Colon (tissue), 2 donors: ENCODE results near the gene LIX1L.

ENCODE experiments used
- FAIRE-seq: peaks from 2 replicates; lab custom pipeline; 2012; peaks lifted over from hg19 to GRCh38; lab: Jason Lieb, UNC
- donor health status: control.
- donor health status: control.

LIX1L gene

DNA sequence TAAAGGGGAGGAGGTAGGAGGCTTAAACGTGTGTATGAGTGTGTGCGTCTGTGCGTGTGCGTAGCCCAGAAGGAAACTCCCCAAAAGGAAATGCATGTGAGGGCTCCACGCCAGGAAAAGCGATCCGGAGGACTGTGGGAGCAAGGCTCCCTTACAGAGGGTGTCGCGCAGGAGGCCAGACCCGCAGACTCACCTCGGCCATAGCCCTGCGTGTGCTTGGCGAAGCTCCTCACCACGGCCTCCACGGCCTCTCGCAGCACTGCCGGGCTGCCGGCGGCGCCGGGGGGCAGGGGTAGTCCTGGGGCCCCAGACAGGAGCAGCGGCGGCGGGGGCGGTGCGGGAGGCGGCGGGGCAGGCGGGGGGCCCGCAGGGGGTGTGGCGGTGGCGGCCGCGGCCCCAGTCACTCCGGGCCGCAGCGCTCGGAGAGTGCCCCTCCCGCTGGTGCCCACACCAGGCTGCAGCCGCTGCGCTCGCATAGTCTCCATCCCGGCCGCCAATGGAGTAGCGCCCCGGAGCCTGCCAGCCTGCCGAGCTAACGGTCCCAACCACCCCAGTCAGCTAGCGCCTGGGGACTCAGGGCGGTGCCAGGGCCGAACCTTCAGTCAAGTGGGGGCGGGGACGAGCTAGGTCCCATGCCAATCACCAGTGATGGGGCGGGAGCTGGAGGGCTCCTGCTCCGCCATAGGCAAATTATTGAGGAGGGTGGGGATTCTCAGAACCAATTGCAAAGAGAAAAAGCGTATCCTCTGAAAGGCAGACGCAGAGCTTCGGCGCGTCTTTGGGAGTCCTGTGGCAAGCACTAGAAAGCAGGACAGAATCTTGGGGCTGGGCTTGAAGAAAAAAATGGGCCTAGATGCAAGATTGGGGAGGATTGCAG, at the start of gene LIX1L:
TSS of gene LIX1L (minus strand) at position 575 of the 877 bp plus-strand sequence. CDS start at position 485, 90 bp downstream.
- no peak for FAIRE-seq

DNA sequence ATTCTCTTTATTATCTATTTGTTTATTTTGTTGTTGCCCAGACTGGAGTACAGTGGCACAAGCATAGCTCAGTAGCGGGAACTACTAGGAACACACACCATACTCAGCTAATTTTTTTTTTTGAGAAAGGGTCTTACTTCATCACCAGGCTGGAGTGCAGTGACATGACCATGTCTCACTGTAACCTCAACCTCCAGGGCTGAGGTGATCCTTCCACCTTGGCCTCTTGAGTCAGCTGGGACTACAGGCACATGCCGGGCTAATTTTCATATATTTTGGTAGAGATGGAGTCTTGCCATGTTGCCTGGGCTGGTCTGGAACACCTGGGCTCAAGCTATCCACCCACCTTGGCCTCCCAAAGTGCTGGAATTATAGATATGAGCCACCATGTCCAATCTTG, 43.9 kb upstream of the LIX1L start:
- no peak for FAIRE-seq

- no peak for FAIRE-seq
These were observed 41.7 kb upstream of the LIX1L start for GRCh38 chr1:145999321-146000024.

- no peak for FAIRE-seq
These were observed 39.9 kb upstream of the LIX1L start for GRCh38 chr1:145997718-145998023.

DNA sequence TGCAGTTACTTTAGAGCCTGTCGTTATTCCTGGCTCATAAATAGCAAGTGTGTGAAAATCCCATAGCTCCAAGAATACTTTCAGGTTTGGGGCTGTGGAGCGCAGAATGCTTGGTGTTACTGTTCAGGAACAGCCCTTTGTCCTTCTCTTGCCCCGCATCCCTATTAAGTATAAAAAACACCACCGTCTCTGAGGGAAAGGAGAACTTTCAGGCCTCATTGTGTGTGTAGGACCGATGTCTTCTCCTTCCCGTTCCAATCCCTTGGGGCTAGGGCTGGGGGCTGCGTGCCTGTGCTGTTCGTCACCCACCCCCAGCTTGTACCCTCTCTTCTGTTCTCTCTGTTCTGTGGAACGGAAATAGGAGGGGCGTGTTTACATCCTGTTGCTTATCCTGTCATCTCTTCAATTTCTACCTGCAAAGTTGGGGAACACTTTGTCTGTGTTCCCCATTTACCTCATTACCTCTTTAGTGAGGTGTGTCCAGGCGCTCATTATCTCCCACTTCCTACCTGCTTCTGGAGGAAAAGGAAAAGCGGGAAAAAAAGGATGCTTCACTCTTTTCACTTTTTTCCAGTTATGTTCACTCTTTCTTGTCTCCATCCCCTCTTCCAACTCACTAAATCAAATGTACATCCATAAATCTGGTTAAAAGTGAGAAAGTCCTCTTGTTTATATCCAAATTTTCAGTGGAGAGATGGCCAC, 39.4 kb upstream of the LIX1L start:
- FAIRE-seq: no peak

- FAIRE-seq: no peak
These were observed 38.7 kb upstream of the LIX1L start, which contains the start of gene TXNIP for GRCh38 chr1:145996433-145997015. Gene TXNIP (minus strand): TSS chr1:145996579. CDS start chr1:145996266, 313 bp downstream.

GRCh38 chr1:145995964-145996432, 38.2 kb upstream of the LIX1L start:
- FAIRE-seq: no peak

DNA sequence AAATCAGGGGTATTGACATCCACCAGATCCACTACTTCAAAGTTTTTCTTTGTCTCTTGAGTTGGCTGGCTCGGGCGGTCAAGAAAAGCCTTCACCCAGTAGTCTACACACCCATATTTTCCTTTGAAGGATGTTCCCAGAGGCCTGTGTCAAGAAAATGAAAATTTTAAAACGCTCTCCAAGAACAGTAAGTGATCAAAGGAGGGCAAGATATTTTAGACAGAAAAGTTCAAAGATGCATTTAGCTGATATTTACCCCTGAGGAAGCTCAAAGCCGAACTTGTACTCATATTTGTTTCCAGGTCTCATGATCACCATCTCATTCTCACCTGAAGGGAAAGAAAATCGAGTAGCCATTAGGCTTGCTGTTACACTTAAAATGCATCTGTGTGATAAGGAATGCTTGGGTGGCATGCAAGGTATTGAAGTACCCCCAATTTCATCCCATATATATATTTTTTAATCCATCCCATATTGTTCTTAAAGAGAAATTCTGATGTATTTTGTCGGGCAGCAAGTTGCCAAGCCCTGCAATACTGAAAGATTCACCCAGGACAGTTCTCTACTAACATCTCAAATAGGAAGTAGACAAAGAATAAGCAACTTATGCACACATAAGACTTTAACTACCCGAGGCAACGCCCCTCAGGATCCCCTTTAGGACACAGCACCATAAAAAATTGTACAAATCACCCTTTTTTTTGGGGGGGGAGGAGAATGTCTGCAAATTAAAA, 37.5 kb upstream of the LIX1L start:
- FAIRE-seq: no peak

DNA sequence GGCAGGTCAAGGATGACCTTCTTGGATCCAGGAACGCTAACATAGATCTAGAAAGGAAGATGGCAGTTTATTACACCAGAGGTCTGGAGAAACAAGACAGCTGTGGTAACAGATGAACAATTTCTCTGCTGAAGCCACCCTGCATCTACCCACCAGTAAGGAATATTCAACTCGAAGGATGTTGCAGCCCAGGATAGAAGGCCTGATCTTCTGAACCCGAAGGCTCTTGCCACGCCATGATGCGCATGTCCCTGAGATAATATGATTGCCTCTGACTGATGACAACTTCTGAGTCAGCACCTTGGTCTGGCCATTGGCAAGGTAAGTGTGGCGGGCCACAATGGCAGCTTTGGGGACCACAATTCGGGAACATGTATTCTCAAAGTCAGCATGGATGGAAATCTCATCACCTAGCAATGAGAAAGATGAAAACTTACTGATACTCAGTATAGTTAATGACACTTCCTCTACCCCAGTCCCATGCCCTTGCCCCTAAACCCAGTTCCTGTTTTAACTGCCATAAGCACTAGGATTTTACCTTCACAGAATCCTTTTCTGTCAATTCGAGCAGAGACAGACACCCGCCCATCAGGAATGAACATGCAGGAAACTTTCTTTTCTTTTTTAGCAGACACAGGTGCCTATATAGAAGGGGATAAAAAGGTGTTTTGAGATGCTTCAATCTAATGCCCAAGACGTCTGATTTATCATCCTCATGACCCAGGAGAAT, 36.7 kb upstream of the LIX1L start:
- FAIRE-seq: no peak

DNA sequence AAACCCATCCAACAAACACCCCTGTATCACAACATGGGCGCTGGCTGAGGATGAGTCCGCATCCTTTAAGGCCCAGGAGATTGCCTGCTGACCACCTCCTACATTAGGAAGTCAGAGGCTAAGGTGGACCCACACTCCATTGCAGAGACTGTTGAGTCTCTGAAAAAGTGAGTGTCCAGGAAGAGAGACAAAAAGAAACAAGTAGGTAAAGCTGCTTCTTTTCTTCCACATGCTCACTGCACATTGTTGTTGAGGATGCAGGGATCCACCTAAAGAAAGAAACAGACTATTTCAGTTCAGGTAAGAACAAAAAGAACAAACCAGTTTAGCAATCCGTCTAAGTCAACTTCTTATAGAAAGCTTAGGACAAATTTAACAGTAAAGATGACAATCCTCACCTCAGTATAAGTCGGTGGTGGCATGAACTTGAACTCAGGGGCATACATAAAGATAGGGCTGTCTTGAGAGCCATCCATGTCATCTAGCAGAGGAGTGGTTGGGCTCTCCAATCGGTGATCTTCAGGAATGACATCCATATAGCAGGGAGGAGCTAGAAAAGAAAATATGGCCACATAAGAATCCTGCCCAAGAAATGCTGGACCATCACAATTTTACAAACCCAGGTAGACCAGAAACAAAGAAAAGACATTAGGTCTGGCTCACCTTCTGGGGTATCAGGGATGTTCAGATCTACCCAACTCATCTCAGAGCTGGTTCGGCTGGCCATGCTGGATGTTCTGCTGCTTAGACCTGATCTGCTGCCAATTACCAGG, 36.0 kb upstream of the LIX1L start:
- FAIRE-seq: no peak

- FAIRE-seq: no peak
These were observed 35.3 kb upstream of the LIX1L start for GRCh38 chr1:145992958-145993617.

GRCh38 chr1:145992502-145992936, 34.7 kb upstream of the LIX1L start:
- no peak for FAIRE-seq

DNA sequence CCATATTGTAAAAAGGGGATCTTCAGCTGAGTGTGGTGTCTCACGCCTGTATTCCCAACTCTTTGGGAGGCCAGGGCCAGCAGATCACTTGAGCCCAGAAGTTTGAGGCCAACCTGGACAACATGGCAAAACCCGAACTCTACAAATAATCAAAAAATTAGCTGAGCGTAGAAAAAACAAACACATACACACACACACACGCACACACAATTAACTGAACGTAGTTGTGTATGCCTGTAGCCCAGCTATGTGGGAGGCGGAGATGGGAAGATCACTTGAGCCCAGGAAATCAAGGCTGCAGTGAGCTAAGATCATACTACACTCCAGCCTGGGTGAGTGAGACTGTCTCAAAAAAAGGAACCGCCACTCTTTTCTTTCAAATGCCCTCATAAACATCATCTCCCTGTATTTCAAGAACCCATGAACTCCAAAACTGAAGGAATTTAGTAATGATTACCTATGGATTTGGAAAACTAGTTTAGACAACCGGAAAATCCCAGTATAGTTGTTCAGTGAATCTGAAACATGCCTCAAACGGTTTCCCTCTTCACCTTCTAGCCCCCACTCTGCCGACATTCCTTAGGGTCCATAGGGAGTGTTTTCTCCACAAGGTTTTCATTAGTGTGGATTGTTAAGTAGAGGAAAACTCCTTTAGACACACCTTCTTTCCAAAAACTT, 34.1 kb upstream of the LIX1L start:
- no peak for FAIRE-seq

GRCh38 chr1:145990249-145990855, 32.5 kb upstream of the LIX1L start:
- no peak for FAIRE-seq

DNA sequence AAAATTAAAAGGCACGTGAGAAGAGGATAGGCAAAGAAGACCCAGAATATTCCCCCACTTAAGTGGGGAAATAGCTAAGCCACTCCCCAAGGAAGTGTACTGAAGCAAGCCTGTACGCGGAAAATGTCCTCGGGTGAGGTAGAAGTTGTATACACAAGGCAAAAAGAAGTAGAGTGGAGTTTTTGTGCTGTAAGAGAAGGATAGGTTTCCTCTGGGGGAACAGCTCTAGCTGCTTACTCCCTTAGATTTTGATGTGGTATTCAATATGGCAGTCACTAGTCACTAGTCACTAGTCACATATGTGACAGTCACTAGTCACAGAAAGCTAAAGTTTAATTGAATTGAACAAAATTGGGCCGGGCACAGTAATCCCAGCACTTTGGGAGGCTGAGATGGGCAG, 31.0 kb upstream of the LIX1L start:
- no peak for FAIRE-seq

- FAIRE-seq: no peak
These were observed 30.1 kb upstream of the LIX1L start for GRCh38 chr1:145987926-145988325.

DNA sequence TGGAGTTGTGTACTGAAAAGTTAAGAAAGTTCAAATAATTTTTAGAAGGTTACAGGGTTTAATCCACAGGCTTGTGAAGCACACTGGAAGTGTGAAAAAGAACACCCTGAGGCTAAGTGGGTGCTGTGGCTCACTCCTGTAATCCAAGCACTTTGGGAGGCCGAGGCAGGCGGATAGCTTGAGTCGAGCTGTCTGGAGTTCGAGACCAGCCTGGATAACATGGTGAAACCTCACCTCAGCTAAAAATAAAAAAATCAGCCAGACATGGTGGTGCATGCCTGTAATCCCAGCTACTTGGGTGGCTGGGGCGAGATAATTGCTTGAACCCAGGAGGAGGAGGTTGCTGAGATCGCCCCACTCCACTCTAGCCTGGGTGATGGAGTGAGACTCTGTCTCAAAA, 28.7 kb upstream of the LIX1L start:
- FAIRE-seq: no peak
